Suppressor macrophage (primary cell): Measurements from ENCODE around the gene CRYBG1.

ENCODE experiments used
- DNase-seq, 4 experiments: peaks; one replicate each; pipeline ENCODE4 v3.0.0-alpha.2; 2020 to 2022
- total RNA-seq, 17 experiments: gene quantifications; one replicate each; lab custom pipeline; 2026; ENCODE audit warnings: mixed read lengths in 6 of 17, inconsistent platforms in 3 of 17; lab: John Stamatoyannopoulos, UW

Gene CRYBG1, protein sequence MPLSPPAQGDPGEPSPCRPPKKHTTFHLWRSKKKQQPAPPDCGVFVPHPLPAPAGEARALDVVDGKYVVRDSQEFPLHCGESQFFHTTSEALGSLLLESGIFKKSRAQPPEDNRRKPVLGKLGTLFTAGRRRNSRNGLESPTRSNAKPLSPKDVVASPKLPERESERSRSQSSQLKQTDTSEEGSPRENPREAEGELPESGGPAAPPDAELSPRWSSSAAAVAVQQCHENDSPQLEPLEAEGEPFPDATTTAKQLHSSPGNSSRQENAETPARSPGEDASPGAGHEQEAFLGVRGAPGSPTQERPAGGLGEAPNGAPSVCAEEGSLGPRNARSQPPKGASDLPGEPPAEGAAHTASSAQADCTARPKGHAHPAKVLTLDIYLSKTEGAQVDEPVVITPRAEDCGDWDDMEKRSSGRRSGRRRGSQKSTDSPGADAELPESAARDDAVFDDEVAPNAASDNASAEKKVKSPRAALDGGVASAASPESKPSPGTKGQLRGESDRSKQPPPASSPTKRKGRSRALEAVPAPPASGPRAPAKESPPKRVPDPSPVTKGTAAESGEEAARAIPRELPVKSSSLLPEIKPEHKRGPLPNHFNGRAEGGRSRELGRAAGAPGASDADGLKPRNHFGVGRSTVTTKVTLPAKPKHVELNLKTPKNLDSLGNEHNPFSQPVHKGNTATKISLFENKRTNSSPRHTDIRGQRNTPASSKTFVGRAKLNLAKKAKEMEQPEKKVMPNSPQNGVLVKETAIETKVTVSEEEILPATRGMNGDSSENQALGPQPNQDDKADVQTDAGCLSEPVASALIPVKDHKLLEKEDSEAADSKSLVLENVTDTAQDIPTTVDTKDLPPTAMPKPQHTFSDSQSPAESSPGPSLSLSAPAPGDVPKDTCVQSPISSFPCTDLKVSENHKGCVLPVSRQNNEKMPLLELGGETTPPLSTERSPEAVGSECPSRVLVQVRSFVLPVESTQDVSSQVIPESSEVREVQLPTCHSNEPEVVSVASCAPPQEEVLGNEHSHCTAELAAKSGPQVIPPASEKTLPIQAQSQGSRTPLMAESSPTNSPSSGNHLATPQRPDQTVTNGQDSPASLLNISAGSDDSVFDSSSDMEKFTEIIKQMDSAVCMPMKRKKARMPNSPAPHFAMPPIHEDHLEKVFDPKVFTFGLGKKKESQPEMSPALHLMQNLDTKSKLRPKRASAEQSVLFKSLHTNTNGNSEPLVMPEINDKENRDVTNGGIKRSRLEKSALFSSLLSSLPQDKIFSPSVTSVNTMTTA (N-terminal part only)
- total RNA-seq = 74.0 to 277 (median 207) reads per million in 17 experiments

DNA sequence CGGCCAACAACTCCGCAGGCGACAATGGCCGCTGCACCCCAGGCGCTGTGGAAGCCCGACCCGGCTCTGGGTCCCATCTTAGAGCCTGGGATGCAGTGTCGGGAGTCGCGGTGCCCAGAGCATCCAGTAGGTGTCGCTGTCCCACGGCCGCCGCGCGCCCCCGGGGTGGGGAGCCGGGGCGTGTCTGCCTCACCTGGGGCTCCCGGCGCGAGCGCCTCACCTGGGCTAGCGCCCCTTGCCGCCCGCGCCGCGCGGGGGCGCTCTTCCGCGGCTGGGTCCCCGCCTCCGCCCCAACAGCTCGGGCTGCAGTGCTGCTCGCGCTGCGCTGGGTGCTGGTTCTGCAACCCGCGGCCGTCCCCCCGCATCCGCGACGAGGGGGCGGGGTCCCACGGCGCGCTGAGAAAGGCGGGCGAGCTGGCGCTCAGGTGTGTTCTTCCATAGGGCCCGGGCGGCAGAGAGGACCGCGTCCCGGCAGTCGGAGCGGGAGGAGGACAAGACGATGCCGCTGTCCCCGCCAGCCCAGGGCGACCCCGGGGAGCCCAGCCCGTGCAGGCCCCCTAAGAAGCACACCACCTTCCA, at the start of gene CRYBG1:
Gene CRYBG1 (plus strand): TSS at position 308 of the 579 bp plus-strand sequence. CDS start 192 bp downstream, at position 500.
- peak; percentile 45 to 68 (median 52) for DNase-seq

DNA sequence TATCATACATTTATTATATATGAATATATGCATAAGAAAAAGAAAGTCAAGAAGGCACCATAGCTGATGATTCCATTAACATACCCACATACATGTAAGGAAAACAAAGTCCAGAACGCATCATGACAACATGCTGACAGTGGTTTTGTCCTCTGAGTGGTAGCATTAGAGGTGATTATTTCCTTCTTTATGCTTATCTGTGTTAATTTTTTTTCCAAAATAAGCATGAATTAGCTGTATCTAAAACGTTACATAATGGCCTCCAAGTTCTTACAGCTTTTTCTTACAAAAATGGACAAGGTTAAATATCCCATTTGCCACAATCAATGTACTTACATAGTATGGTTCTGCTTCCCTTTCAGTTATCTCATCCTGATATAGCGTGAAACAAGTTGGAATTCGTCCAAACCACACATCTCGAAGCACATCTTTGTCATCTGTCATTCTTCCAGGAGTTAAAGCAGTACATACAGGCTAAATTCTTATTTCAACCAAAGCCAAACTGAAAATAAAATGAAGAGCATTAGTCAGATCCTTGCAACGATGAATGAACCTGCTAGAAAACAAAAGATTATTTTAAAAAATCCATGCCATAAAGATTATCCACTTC, 44.6 kb upstream of the CRYBG1 start:
- DNase-seq = peak in 3 of 4 experiments; percentile 5 to 48 (median 30)

DNA sequence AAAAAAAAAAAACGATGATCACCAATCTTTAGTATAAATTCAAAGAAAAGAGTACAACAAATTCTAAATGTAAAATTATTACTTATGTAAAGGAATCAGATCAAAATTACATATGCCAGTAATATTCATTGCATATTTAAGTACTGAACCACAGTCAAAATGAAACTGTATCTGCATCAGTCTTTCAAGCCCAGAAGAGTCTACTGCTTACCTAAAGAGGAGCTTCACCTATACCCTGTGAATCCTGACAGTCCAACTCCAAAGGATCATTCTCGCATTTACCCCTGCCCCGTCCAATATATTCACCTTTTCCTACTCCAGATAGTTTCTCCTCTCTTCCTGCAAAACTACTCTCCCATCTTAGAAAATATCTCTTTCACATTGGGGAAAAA, 44.1 kb upstream of the CRYBG1 start:
- DNase-seq = no peak

DNA sequence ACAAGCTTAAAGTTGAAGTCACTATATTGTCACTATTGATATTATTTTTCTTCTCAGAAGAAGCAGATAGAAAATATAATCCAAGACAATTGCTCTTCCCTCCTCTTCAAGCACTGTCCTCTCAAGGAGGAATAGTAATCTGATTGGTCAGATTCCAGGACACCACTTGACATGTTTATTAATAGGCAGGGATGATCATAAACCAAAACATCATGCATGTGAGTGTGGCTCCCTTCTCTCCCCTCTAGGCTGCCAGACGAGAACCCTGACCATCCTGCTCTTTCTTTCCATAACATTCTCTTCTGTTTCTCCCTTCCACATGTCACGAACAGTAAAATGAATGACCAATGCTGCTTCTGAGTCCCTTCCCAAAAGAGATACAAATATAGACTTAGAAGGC, 42.5 kb upstream of the CRYBG1 start:
- DNase-seq = no peak

DNA sequence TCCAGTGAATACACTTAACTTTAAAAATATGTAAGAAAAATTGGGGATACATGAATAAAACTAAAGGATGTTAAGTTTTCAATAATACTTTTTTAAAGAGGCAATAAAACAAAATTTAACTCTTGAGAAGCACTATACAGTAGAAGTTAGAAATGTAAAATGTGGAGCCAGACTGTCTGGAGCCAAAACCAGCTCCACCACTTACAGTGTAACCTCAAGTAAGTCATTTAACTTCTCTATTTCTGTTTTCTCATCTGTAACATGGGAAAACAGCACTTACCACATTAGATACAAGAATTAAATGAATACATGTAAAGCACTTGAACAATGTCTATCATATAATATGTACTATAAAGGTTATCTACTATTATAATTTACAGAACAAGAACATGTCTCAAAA, 41.7 kb upstream of the CRYBG1 start:
- DNase-seq = peak in 3 of 4 experiments; percentile 8 to 30 (median 19)

DNA sequence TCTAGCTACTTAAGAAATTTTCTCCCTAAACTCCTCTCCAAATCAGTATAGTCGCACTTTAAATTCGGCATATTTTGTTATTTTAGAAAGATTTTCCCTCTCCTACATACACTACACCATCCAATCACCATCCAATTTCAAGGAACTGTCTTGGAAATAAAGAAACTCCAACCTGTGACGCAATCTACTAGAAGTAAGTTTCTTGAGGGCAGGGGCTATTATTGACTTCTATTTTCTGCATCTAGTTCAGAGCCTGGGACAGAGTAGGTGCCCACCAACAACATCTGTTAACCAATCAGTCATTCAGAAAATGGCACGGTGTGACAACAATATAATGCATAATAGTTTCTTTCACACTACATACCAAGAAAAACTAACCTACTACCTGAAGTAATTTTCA, 38.6 kb upstream of the CRYBG1 start:
- DNase-seq = no peak

DNA sequence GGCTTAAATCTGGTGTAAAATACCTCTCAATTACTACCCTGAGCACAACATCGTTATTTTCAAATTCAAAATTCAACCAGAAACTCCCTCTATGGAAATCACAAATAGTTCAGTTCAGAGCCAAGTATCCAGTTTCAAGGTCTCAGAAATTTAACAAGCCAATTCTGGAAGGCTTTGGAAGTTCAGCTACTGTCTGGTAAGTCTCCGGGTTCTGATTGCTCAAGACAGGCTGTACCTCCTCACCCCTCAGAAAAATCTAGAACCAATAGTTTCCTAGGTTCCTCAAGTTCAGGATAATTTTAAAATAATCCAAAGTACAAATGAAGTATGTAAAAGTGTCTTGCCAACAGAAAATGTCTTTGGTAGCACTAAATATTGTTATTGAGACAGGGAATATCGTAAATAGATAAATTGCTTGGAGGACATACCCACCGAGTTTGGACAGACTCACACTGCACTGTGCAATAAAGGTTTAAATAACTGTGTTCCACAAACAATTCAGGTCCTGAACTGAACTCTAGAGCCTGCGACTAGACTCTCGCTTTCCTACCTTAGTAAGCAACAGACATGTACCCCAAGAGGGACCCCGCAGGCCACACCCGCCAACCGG, 35.7 kb upstream of the CRYBG1 start:
- peak in 3 of 4 experiments; percentile 4 to 25 (median 25) for DNase-seq

DNA sequence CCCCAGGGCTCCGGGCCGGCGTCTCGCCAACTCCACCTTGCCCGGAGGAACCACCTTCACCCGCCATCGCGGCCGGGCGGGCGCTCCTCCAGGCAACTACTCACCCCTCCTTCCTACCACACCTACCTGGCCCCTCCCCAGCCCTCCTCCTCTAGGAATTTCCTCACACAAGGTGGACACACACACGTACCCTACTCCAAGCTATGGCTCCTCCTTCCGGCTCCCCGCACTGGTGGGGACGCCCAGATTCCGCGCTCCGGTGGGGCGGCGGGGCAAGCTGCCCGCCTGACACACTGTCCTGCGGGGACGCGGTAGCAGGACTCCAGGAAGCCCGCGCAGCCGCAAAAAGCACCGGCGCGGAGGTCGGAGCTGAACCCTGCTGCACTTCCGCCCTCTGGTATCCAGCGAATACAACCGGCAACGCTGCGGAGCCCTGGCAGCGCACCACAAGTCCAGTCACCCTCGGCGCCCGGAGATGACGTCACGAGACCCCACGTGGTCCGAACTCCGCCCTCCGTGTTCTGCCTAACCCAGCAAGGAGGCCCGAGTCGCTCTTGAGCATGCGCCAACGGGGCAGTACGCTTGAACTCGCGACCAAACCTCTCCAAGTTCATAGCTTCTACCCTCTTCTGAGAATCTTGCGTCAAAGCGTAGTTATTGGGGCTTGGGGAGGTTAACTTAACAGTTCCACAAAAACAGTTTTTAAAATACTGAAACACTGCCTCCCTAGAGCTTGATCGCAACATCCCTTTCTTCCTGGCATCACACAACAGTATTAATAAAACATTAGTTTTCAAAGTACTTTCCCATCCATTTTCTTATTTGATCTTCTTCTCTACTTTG, 35.0 kb upstream of the CRYBG1 start, which contains the start of gene ATG5:
Gene ATG5 (minus strand): TSS at position 425 of the 843 bp plus-strand sequence. CDS start 9,552 bp downstream, outside the sequence.
- peak; percentile 99 to 100 (median 100) for DNase-seq

DNA sequence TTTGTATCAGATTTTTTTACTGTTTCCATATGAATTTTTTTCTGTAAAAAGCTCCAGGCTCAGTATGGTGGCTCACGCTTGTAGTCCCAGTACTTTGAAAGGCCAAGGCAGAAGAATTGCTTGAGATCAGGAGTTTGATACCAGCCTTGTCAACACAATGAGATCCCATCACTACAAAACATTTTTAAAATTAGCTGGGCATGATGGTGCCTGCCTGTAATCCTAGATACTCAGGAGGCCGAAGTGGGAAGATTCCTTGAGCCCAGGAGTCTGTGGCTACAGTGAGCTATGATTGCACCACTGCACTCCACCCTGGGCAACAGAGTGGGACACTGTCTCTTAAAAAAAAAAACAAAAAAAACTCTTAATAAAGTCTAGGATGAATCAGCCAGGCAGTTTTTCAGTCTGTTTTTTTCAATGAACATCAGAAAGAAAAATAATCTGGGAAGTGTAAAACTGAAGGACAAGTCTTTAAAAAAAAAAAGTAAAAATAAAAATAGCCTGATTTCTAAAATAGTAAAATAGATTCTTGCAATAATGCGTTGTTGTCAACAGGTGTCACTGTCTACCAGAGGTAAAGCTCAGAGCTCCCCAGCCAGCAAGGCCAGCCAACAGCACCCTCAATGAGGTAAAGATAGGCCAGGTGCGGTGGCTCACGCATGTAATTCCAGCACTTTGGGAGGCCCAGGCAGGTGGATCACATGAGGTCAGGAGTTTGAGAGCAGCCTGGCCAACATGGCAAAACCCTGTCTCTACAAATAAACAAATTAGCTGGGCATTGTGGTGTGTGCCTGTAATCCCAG, 25.7 kb upstream of the CRYBG1 start:
- DNase-seq = peak; percentile 52 to 77 (median 58)

DNA sequence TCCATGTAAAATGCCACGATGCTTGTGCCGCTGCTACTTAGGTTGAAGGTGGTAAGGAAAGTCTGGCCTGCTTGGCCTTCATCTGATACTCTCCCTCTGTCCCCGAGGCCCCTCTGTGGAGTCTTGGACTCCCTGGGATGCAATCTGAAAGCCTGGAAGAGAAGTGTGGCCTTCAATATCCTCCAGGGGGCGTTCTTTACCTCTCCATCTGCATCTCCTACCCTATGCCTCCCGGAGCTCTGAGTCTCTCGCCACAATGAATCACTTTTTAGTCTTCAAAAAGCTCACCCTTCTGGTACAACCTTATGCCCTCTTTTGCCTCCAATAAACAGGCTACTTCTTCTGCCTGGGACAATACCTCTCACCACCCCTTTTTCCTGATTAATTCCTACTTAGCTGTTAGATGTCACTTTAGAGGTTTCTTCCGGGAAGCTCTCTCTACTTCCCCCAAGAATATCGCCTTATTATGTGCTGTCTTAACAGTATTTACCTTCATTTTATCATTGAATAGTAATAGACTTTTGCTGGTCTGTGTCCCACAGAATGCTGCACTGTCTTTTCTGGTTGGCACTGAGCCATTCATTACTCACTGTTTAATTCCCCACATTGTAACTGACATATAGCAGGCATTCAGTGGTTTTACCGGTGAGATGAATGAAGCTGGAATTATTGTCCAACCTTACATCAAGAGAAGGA, 21.0 kb upstream of the CRYBG1 start:
- peak; percentile 67 to 81 (median 74) for DNase-seq

DNA sequence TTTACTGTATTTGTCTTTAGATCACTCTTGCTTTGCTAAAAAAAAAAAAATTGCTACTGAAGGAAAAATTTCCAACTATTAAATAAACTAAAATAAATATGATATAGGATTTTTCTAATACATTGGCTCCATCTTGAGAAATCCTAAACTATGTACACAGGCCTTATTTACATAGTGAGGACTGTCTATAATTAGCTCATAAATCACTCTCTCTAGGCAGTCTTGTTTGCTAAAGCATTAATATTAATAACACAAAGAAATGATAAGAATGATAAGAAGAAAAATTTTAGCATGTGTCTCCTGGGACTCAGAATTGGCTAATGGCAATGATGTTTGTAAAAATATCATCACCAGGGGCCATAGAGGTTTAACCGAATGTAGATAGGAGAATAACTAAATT, 13.3 kb upstream of the CRYBG1 start:
- DNase-seq = no peak

DNA sequence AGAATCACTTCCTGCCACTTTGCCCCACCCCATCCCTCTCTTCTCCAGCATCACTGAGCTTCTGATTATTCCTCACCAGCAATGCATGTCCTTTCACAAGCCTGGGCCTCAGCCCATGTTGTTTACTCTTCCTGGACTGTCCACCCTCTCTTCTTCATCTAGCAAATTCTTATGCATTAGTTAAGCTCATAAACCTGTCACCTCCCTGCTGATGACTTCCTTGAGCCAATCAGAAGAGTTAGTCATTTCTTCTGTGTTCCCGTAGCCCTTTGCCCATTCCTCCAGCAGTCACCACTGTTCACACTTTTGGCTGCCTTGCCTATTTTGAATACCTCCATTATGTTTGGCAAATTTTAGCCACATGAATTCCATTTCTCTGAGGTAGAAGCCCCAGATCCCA, 4.1 kb upstream of the CRYBG1 start:
- DNase-seq = no peak

DNA sequence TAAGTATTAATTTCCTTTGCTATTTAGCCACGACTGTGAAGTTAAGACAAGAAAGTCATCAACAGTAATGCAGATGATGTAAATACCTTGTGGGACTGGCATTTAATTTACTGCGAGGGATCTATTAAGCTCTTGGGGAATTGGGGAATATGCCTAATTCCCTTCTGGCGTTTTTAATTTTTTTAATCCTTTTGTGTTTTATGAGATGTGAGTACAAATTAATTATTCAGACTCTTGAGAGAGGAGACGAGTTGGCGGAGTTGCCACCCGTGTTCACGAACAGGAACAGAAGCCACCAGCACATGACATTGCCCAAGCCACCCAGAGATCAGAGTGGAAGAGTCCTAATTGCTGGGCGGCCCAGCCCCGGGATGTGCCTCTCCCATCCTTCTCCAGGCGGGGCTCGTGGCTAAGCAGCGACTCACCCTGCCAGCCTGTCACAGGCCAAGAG, 533 bp upstream of the CRYBG1 start:
- no peak for DNase-seq

DNA sequence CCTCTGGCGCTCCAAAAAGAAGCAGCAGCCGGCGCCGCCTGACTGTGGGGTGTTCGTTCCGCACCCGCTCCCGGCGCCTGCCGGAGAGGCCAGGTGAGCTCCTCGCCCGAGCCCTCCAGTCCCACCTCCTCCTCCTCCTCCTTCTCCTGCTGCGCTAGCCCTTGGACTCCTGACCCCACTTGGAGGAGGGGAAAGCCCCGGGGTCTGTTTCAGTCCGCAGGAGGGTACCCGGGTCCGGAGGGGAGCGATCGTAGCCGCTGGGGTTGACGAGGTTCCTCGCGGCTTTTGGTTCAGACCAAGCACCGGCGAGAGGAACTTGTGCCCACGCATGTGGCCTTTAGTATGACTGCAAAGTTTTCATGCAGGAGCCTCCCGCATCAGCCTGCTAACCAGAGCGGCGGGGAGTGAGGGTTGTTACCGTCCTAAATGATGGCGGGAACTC, 493 bp downstream of the CRYBG1 start:
- DNase-seq = peak; percentile 51 to 72 (median 66)

DNA sequence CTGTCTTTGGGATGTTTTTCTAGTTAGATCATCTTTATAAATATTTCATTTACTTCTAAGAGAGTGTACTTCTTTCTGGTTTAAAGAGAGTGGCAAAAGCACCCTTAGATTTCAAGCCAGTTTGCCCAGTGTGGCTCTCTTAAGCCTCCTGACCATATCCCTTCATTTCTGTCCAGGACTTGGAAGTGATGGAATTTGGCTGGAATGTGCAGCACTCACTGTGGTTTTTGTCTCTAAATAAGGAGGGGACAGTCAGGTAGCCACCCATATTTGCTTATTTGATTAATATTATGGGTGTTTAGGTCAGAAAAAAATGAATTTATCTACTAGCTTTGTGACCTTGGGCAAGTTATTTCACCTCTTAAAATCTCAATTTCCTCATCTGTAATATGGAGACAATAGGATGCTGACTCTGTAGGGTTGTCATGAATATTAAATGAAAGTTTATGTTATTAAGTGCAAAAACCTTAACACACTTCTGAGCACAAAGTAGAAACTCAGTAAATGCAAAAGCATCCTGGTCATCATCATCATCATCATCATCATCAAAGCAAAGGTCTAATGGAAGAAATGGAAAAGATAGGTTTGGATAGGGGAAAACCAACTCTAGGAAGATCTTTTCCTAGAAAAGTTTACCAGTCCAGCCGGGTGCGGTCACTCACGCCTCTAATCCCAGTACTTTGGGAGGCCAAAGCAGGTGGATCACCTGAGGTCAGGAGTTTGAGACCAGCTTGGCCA, 3.1 kb downstream of the CRYBG1 start:
- DNase-seq = no peak

DNA sequence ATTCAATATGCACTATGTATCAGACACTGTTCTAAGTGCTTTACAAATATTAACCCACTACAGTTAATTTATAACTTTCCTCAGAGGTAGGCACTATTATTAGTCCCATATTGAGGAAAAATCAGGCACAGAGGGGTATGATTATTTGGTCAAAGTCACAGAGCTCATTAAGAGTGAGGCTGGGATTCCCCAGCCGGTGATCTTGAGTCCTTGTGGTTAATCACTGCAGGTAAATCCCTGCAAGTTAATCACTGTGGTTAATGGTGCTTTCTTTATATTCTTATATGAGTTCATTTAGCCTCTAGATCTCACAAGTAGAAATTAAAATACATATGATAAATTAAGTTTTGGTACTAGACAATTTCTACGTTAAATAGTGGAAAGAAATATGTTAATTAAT, 9.2 kb downstream of the CRYBG1 start:
- DNase-seq = no peak

DNA sequence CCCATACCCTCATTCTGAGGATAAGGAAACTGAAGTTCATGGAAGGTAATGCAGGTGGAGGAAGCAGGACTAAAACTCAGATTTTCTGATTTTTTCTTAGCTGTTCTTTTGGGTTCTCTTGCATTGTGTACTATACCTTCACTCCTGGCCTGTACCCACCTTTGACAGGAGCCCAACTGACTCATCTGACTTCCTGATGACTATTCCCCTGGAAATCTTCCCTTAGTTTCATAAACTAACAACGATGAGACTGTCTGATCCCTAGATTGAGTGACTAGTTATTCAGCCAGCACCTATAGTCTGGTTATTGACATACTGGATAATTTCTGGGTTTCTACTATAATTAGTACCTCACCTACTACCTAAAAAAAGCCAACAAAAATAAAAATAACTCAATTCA, 10.1 kb downstream of the CRYBG1 start:
- DNase-seq = no peak
